ENCODE results near the gene ZBTB39.

DNA sequence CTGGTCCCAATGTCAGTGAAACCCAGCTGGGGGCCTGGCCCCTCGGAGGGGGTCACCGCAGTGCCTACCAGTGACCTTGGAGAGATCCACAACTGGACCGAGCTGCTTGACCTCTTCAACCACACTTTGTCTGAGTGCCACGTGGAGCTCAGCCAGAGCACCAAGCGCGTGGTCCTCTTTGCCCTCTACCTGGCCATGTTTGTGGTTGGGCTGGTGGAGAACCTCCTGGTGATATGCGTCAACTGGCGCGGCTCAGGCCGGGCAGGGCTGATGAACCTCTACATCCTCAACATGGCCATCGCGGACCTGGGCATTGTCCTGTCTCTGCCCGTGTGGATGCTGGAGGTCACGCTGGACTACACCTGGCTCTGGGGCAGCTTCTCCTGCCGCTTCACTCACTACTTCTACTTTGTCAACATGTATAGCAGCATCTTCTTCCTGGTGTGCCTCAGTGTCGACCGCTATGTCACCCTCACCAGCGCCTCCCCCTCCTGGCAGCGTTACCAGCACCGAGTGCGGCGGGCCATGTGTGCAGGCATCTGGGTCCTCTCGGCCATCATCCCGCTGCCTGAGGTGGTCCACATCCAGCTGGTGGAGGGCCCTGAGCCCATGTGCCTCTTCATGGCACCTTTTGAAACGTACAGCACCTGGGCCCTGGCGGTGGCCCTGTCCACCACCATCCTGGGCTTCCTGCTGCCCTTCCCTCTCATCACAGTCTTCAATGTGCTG lies 11.0 kb downstream of the ZBTB39 start:
- TF ChIP-seq, protein P1, sequence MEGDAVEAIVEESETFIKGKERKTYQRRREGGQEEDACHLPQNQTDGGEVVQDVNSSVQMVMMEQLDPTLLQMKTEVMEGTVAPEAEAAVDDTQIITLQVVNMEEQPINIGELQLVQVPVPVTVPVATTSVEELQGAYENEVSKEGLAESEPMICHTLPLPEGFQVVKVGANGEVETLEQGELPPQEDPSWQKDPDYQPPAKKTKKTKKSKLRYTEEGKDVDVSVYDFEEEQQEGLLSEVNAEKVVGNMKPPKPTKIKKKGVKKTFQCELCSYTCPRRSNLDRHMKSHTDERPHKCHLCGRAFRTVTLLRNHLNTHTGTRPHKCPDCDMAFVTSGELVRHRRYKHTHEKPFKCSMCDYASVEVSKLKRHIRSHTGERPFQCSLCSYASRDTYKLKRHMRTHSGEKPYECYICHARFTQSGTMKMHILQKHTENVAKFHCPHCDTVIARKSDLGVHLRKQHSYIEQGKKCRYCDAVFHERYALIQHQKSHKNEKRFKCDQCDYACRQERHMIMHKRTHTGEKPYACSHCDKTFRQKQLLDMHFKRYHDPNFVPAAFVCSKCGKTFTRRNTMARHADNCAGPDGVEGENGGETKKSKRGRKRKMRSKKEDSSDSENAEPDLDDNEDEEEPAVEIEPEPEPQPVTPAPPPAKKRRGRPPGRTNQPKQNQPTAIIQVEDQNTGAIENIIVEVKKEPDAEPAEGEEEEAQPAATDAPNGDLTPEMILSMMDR (IDR thresholded peaks at IDR 0.05; ENCODE audit: low read depth, low read length): no peak
- TF ChIP-seq EZH2phosphoT487 (IDR thresholded peaks at IDR 0.05; ENCODE audit: low read depth): no peak
